ENCODE data around the gene FAP.

Gene FAP

GRCh38 chr2:162125138-162125537 lies 118.1 kb downstream of the FAP start:
- ATAC-seq = no peak

GRCh38 chr2:162123806-162124758 lies 119.2 kb downstream of the FAP start:
- ATAC-seq = peak; percentile 38 to 41

Measured in activated CD4-positive, CD25-positive, alpha-beta regulatory T cell treated with anti-CD3 and anti-CD28 coated beads, Interleukin-2, amount 50 U/mL, for 24 hours (primary cell).